Mesendoderm (in vitro differentiated cells): ENCODE data around the gene VPS18. TPM values are rescaled to one million over a fixed set of nuclear protein-coding genes. Genes with fewer than 3 reads are reported as not detected.
A peak's percentile ranks its signal among the peaks of the same experiment; 100 is the strongest.

ENCODE experiments used
- DNase-seq: peaks from one replicate; pipeline ENCODE4 v3.0.0; 2013
- H2AK5ac ChIP-seq: 2 replicates; pipeline ENCODE4 v1.6.1; 2013; ENCODE audit warnings: low read length, inconsistent platforms
- H2BK120ac ChIP-seq: 2 replicates; pipeline ENCODE4 v1.6.1; 2013; ENCODE audit warnings: low read depth, mild to moderate bottlenecking, low read length, moderate library complexity, mixed read lengths
- H2BK15ac ChIP-seq: replicated peaks from 2 replicates; pipeline ENCODE4 v1.6.1; 2013; ENCODE audit warnings: low read depth, mild to moderate bottlenecking, moderate library complexity
- H2BK5ac ChIP-seq: 2 replicates; pipeline ENCODE4 v1.6.1; 2013; ENCODE audit warnings: low read length, inconsistent platforms
- H3K18ac ChIP-seq: 2 replicates; pipeline ENCODE4 v1.6.1; 2013; ENCODE audit warnings: mild to moderate bottlenecking, low read length, mixed read lengths
- H3K23ac ChIP-seq: one replicate; pipeline ENCODE4 v1.6.1; 2013; ENCODE audit warnings: low read length
- H3K27ac ChIP-seq: 2 replicates; pipeline ENCODE4 v1.5.1; 2013; ENCODE audit warnings: low read depth, mild to moderate bottlenecking, inconsistent platforms, low read length, moderate library complexity
- H3K27me3 ChIP-seq: 2 replicates; pipeline ENCODE4 v1.6.1; 2013; ENCODE audit warnings: low read length, control low read depth, mild to moderate bottlenecking, inconsistent platforms; ENCODE audit not compliant: insufficient read depth, poor library complexity
- H3K36me3 ChIP-seq: 2 replicates; pipeline ENCODE4 v1.6.1; 2013; ENCODE audit warnings: low read length, inconsistent platforms; ENCODE audit not compliant: control insufficient read depth, insufficient read depth
- H3K4ac ChIP-seq: one replicate; pipeline ENCODE4 v1.6.1; 2013; ENCODE audit warnings: low read depth, mild to moderate bottlenecking, low read length, moderate library complexity
- H3K4me1 ChIP-seq: 2 replicates; pipeline ENCODE4 v1.6.1; 2013; ENCODE audit warnings: low read depth, low read length, inconsistent platforms; ENCODE audit not compliant: control insufficient read depth
- H3K4me2 ChIP-seq: 2 replicates; pipeline ENCODE4 v1.6.1; 2013; ENCODE audit warnings: low read length
- H3K4me3 ChIP-seq: 2 replicates; pipeline ENCODE4 v1.5.1; 2013; ENCODE audit warnings: mild to moderate bottlenecking, low read length
- H3K56ac ChIP-seq: one replicate; pipeline ENCODE4 v1.6.1; 2013; ENCODE audit warnings: low read length
- H3K79me1 ChIP-seq: 2 replicates; pipeline ENCODE4 v1.6.1; 2013; ENCODE audit warnings: low read length, inconsistent platforms
- H3K79me2 ChIP-seq: 2 replicates; pipeline ENCODE4 v1.6.1; 2013; ENCODE audit warnings: mild to moderate bottlenecking, low read length; ENCODE audit not compliant: control insufficient read depth, insufficient read depth
- H3K9ac ChIP-seq: 2 replicates; pipeline ENCODE4 v1.6.1; 2013; ENCODE audit warnings: low read length, inconsistent platforms
- H4K5ac ChIP-seq: one replicate; pipeline ENCODE4 v1.6.1; 2013; ENCODE audit warnings: low read length
- H4K8ac ChIP-seq: one replicate; pipeline ENCODE4 v1.6.1; 2013; ENCODE audit warnings: low read depth, mild to moderate bottlenecking, control low read depth, low read length, moderate library complexity
- WGBS: extraction: QIAGEN DNeasy Blood & Tissue Kit; methylation state at CpG from one replicate; pipeline ENCODE4 v1.1.7; 2013; ENCODE audit warnings: low lambda C conversion rate, missing lambda C conversion rate; ENCODE audit not compliant: insufficient coverage; ENCODE audit errors: extremely low coverage; 5-methylcytosine and 5-hydroxymethylcytosine counted together
- small RNA-seq: library from polyadenylated mRNA; stranded (forward); fragments of <200 nt; extraction: miRNeasy Mini kit (QIAGEN cat#:217004); gene quantifications from one replicate; pipeline ENCODE3, GENCODE V24; 2013; ENCODE audit not compliant: insufficient read depth

The VPS18 gene

DNA sequence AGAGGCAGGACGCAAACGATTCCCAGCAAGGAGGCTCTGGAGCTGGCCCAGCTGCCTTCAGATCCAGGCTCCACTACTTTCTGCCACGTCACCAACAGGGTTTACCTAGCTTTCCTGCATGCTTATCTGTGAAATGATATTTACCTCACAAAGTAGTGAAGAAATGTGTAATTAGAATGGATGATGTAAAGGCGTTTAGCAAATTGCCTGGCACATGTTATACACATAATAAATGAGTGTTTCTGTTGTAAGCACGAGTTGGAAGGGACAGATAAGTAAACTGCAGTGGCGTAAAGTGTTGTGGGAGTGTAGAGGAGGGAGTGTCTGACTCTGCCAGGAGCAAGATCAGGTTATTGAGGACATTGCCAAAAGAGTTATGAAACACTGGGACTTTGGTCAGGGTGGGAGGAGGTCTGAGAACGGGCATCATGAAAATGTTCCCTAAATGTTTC is 55.5 kb downstream of the VPS18 start:
- no peak for DNase-seq
- no CpG with 5 or more reads among the region's 7 CpGs for WGBS
- no peak overlapping the region for H3K27ac ChIP-seq

DNA sequence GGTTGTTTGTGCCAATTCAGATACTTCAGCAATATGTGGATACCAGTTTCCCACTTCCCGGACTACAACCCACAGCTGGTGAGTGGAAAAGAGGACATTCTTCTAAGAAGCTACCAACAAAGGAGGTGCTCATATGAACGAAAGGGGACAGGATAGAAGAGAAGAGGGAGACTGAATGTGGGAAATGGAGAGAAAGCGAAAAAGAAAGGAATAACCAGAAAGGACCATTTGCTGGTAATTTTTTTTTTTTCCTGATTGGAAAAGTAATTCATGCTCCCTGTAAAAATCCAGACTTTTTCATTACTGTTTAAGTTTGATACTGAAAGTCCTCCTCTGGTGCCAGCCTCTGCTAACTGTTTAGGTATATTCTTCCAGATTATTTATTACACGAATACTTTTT is 57.5 kb downstream of the VPS18 start:
- H3K27ac ChIP-seq = no peak overlapping the region
- peaks cover 5% of the 10 kb centered on the region for H3K36me3 ChIP-seq
- H3K23ac ChIP-seq = no peak overlapping the region
- H3K79me2 ChIP-seq = peaks cover 7% of the 10 kb centered on the region
- H3K18ac ChIP-seq = no peak overlapping the region
- no CpG with 5 or more reads among the region's 4 CpGs for WGBS
- H3K56ac ChIP-seq = no peak overlapping the region
- H3K4me1 ChIP-seq = no peaks in the 10 kb centered on the region
- no peak overlapping the region for H3K4me2 ChIP-seq
- no peak overlapping the region for H2BK15ac ChIP-seq
- H4K5ac ChIP-seq = no peak overlapping the region
- H3K27me3 ChIP-seq = no peaks in the 10 kb centered on the region
- H2AK5ac ChIP-seq = peak overlapping the region; percentile 82
- peaks cover 5% of the 10 kb centered on the region for H3K79me1 ChIP-seq
- H3K4ac ChIP-seq = no peak overlapping the region
- H2BK120ac ChIP-seq = no peak overlapping the region
- no peak overlapping the region for H2BK5ac ChIP-seq
- H3K4me3 ChIP-seq = no peak overlapping the region
- H4K8ac ChIP-seq = no peak overlapping the region
- no peak overlapping the region for H3K9ac ChIP-seq
- no peak for DNase-seq

More for the DNA sequence above, 55.5 kb downstream of the VPS18 start:
- Histone ChIP-seq H3K79me2 (peaks cover 4% of the 10 kb centered on the region), H2BK5ac (no peak overlapping the region), H3K79me1 (no peaks in the 10 kb centered on the region), H3K4me3 (no peak overlapping the region), H4K5ac (no peak overlapping the region), H2BK15ac (no peak overlapping the region), H3K18ac (no peak overlapping the region), H3K9ac (no peak overlapping the region), H4K8ac (no peak overlapping the region), H3K23ac (no peak overlapping the region), H3K36me3 (no peaks in the 10 kb centered on the region), H3K4me1 (no peaks in the 10 kb centered on the region), H2BK120ac (no peak overlapping the region), H3K4ac (no peak overlapping the region), H2AK5ac (no peak overlapping the region), H3K56ac (no peak overlapping the region), H3K27me3 (no peaks in the 10 kb centered on the region), H3K4me2 (no peak overlapping the region)

DNA sequence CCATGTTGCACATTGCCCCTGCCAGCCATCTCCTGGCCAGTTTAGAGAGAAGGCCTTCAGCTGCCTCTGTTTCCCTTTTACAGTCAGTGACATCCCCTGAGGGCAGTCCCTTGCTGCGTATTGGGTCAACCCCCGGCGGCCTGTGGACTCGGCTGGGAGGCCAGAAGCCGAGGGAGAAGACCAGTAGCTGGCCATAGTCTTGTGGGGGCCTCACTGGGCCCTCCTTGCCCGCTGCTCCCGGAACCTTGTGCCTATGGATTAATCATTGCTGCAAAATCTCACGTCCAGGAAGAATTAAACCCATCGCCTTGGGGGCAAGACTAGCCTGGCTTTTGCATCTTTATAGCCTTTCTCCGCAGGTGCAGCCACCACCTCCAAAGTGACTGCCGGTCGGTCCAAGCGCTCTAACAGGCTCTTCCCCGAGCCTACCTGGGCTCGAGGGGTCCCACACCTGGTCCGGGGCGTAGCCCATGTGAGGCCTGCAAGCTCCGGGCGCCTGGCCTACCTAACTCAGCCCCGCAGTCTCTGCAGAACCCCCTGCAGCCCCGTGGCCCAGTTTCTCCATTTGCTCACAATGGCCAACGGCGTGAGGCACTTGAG is 58.2 kb downstream of the VPS18 start:
- no CpG with 5 or more reads among the region's 23 CpGs for WGBS
- Histone ChIP-seq H3K18ac (peak overlapping the region; percentile 64), H3K27me3 (no peaks in the 10 kb centered on the region), H2BK15ac (peak overlapping the region; percentile 15), H4K5ac (no peak overlapping the region), H3K56ac (peak overlapping the region; percentile 86), H3K4me3 (peak overlapping the region; percentile 0), H3K79me1 (peaks cover 5% of the 10 kb centered on the region), H3K23ac (peak overlapping the region; percentile 2), H3K79me2 (peaks cover 7% of the 10 kb centered on the region), H3K4me2 (peak overlapping the region; percentile 44), H3K9ac (peak overlapping the region; percentile 67), H3K4ac (peak overlapping the region; percentile 91), H2BK5ac (peak overlapping the region; percentile 28), H3K36me3 (peaks cover 5% of the 10 kb centered on the region), H3K4me1 (no peaks in the 10 kb centered on the region), H3K27ac (peak overlapping the region; percentile 67), H2BK120ac (peak overlapping the region; percentile 16), H2AK5ac (no peak overlapping the region), H4K8ac (no peak overlapping the region)
- DNase-seq = no peak

DNA sequence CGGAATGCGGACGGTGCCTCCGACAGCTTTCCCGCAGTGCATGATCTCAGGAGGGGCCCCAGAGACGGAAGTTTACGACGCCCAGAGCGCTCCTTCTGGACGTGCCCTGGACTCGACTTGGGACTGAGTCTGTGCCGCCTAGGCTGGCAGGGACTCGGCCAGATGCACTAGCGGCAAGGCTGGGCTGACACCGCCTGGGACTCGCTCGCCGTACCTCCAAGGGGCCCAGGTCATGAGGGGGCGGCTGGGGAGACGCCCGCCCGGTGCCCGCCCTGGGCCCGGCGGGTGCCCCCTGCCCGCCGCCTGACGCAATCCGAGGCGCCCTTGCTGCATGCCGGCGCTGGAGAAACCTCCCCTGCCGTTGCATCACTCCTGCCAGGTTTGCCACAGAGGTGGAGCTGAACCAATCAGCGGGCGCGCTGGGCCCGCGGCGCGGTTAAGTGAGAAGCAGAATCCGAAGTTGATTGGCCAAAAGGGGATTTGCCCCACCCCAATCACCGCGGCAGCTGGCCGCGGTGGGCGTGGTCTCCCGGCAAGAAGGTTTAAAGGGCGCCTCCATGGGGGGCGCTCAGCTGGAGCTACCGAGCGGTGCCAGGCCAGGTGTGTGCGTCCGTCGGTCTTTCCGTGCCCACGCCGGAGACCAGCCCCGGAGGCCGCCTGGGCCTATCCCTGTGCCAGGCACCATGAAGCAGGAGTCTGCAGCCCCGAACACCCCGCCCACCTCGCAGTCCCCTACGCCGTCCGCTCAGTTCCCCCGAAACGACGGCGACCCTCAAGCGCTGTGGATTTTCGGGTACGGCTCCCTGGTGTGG is 58.9 kb downstream of the VPS18 start, which contains the start of gene CHAC1:
TSS of gene CHAC1 (plus strand) at position 571 of the 812 bp plus-strand sequence. CDS start at position 684, 113 bp downstream.
- peak within 1 kb of the TSS; percentile 64 for H3K18ac ChIP-seq
- no peaks in the 10 kb centered on the region for H3K27me3 ChIP-seq
- H2BK5ac ChIP-seq = peak within 1 kb of the TSS; percentile 71
- peak within 1 kb of the TSS; percentile 99 for H3K56ac ChIP-seq
- peak within 1 kb of the TSS; percentile 15 for H2BK15ac ChIP-seq
- peak; percentile 99 for DNase-seq
- peak within 1 kb of the TSS; percentile 16 for H2BK120ac ChIP-seq
- H3K4ac ChIP-seq = peak within 1 kb of the TSS; percentile 91
- H3K4me2 ChIP-seq = peak within 1 kb of the TSS; percentile 76
- H3K79me1 ChIP-seq = peaks cover 5% of the 10 kb centered on the region
- H2AK5ac ChIP-seq = no peak within 1 kb of the TSS
- no CpG with 5 or more reads among the region's 72 CpGs for WGBS
- peaks cover 5% of the 10 kb centered on the region for H3K36me3 ChIP-seq
- H3K23ac ChIP-seq = peak within 1 kb of the TSS; percentile 2
- H3K79me2 ChIP-seq = peaks cover 7% of the 10 kb centered on the region
- H3K27ac ChIP-seq = peak within 1 kb of the TSS; percentile 67
- H3K9ac ChIP-seq = peak within 1 kb of the TSS; percentile 94
- H4K5ac ChIP-seq = no peak within 1 kb of the TSS
- H3K4me1 ChIP-seq = no peaks in the 10 kb centered on the region
- no peak within 1 kb of the TSS for H4K8ac ChIP-seq
- peak within 1 kb of the TSS; percentile 91 for H3K4me3 ChIP-seq

Small RNA genes lying within 50 kb of the gene (small RNA-seq; reads per million reads assigned to genes)
- not detected for gene AC025166.1
- not detected for gene ISCA1P4
